ENCODE results near the gene PCMTD2.

Gene PCMTD2

DNA sequence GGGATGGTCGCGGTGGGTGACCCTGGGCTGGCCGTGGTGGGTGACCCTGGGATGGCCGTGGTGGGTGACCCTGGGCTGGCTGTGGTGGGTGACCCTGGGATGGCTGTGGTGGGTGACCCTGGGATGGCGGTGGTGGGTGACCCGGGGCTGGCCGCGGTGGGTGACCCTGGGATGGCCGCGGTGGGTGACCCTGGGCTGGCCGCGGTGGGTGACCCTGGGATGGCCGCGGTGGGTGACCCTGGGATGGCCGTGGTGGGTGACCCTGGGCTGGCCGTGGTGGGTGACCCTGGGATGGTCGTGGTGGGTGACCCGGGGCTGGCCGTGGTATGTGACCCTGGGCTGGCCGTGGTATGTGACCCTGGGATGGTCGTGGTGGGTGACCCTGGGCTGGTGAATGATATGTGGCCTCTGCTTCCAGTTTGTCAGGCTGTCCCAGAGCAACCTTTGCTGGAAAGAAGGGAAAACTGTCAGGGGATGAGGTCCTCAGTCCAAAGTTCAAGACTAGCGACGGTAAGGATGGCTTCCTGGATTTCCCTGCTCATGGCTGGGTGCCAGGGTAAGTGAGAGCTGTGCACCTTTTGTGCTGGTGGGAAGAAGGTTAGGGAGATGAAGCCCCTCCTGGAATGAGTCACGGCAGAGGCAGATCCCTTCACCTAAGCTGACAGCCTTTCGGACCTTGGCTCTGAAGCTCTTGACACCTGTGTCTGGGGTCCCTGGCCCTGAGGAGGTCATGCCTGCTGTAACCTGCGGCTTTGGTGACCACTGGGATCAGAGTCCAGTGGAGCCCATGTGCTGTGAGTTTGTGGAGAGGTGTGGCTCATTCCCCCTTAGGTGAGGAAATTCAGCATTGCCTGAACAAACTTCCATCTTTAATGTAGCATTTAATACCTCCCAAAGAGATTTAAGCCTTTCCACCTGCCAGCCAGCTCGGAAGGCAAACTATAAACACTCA, 19.1 kb upstream of the PCMTD2 start:
- no peak for DNase-seq (ENCODE audit: low read depth)
- H3K4me3 ChIP-seq (ENCODE audit: low read depth, low read length), result no peak overlapping the region
- TF ChIP-seq, protein P1, sequence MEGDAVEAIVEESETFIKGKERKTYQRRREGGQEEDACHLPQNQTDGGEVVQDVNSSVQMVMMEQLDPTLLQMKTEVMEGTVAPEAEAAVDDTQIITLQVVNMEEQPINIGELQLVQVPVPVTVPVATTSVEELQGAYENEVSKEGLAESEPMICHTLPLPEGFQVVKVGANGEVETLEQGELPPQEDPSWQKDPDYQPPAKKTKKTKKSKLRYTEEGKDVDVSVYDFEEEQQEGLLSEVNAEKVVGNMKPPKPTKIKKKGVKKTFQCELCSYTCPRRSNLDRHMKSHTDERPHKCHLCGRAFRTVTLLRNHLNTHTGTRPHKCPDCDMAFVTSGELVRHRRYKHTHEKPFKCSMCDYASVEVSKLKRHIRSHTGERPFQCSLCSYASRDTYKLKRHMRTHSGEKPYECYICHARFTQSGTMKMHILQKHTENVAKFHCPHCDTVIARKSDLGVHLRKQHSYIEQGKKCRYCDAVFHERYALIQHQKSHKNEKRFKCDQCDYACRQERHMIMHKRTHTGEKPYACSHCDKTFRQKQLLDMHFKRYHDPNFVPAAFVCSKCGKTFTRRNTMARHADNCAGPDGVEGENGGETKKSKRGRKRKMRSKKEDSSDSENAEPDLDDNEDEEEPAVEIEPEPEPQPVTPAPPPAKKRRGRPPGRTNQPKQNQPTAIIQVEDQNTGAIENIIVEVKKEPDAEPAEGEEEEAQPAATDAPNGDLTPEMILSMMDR (conservative IDR thresholded peaks at IDR 0.05; ENCODE audit: low read depth, low read length), result no peak

DNA sequence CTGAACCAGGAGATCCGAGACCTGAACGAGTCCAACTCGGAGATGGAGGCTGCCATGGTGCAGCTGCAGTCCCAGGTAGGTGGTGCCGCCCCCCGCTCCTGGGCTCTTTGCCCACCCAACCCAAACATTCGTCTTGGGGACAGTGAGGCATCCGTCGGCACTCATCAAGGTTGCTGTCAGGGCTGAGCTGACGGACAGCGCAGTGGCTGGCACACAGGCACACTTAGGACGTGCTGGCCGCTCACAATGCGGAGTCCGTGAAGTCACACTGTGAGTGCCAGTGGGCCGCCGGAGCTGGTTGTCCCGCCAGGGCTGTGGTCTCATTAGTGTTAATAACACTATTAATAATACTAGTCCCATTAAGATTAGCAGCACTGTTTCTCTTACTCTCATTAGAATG, 18.2 kb upstream of the PCMTD2 start:
- TF ChIP-seq, protein P1 (conservative IDR thresholded peaks at IDR 0.05; ENCODE audit: low read depth, low read length), result no peak
- no peak for DNase-seq (ENCODE audit: low read depth)
- no peak overlapping the region for H3K4me3 ChIP-seq (ENCODE audit: low read depth, low read length)

DNA sequence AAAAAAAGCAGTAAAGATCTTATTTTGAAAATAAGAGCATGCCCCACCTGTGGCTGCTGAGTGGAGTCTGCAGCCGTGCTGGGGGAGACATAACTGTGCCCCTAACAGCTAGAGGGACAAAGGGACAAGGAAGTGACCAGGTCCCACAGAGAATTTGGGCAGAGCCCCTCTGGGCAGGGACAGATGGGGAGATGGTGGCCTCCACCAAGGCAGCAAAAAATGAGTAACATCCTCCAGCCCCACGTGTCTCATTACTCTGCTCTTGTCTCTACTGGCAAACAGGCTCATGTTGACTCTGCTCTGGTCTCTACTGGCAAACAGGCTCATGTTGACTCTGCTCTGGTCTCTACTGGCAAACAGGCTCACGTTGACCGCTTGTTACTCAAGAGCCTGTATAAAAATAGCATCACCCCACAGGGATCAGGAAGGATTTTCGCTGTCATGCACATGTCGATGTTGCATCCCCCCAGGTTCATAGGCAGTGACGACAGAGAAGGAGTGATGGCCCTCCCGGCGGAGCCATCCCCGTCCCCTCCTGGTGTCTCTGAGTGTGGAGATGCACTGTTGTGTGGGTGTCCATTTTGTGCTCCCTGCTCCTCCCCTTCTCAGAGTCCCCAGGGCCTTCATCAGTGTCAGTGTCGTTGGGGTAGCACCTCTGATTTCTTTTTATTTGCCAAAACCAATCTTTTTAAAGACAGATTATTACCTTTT, 17.3 kb upstream of the PCMTD2 start:
- H3K4me3 ChIP-seq (ENCODE audit: low read depth, low read length), result no peak overlapping the region
- DNase-seq (ENCODE audit: low read depth), result no peak
- TF ChIP-seq, protein P1 (conservative IDR thresholded peaks at IDR 0.05; ENCODE audit: low read depth, low read length), result no peak

DNA sequence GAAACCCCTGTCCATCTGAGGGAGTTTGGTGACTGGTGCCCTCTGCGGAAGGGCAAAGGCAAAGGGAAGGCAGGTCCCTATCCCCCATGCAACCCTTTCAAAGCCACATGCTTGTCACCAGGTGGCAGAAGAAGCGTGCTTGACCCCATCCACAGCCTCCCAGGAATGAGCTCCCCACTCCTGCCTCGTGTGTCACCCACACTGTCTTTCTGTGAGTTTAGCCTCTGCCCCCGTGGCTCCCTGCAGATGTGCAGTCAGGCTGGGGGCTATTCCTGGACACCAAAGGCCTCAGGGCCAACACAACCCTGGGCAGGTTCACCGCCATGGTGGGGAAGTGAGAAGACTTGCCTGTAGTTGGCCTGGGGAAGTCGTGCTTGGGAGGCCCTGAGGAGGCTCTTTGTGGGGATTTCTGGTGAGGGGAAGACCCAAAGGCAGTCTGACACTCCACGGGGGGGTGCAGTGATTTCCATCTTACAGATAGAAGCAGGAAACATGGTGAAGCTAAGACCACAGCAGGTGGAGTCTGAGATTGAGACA, 16.6 kb upstream of the PCMTD2 start:
- no peak for DNase-seq (ENCODE audit: low read depth)
- TF ChIP-seq, protein P1 (conservative IDR thresholded peaks at IDR 0.05; ENCODE audit: low read depth, low read length), result no peak
- H3K4me3 ChIP-seq (ENCODE audit: low read depth, low read length), result no peak overlapping the region

DNA sequence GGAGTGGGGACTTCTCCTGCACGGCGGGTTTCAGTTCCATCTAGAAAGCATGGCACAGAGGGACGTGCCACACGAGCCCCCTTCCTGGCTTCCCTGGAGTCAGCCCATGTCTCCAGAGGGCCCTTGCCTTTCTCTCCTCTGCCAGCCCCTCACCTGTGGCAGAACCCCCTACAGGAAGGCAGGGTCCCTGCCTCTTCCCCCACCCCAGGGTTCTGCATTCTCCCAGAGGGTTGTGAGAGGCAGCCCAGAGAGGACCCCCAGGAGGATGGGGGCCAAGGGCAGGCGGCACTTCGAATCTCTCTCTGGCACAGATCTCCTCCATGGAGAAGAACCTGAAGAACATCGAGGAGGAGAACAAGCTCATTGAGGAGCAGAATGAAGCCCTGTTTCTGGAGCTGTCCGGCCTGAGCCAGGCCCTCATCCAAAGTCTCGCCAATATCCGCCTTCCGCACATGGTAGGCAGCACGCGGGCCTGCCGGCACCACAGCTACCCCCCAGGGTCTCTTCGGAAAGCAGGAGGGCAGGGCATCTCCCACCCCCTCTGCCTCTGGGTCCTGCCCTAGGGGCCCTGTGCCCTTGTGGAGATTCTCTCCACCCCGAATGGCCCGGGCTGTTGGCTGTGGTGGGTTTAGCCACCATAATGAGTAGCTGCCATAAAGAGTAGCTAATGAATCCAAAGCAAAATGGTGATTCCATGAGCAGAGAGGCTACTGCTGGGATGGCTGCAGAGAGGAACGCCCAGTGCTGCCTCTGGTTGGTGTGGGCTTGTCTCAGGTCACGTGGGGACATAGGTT, 15.9 kb upstream of the PCMTD2 start:
- TF ChIP-seq, protein P1 (conservative IDR thresholded peaks at IDR 0.05; ENCODE audit: low read depth, low read length), result no peak
- no peak overlapping the region for H3K4me3 ChIP-seq (ENCODE audit: low read depth, low read length)
- no peak for DNase-seq (ENCODE audit: low read depth)

DNA sequence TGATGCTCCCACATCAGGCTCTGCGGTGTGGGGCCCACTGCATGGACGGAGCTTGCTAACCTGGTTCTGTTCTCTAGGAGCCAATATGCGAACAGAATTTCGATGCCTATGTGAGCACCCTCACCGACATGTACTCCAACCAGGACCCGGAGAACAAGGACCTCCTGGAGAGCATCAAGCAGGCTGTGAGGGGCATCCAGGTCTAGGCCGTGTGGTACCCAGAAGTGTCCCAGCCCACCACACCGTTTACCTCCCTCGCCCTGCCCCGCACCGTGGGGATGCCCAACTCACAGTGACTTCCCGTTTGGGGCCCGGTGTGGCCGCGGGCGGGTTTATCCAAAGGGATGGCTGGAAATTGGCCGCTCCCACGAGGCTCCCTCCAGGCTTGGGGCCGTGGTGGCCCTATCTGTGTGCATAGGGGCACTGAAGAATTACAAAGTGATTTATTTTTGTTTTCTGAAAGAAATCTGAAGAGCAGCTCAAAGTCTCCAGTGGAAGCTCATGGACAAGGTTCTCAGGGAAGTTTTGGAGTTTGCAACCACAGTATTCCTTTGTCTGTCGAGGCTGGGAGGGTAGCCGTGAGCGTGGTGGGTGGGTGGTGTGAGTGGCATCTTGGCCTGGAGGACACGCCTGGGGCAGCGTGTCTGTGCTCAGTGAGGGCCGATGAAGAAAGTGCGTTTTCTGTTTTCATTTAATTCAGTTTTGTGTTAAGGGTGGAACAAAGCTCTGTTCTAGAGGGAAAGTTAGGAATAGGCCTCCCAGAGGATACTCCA, 15.1 kb upstream of the PCMTD2 start:
- DNase-seq (ENCODE audit: low read depth), result no peak
- TF ChIP-seq, protein P1 (conservative IDR thresholded peaks at IDR 0.05; ENCODE audit: low read depth, low read length), result no peak
- no peak overlapping the region for H3K4me3 ChIP-seq (ENCODE audit: low read depth, low read length)
